GM21381 (cell line): ENCODE measurements around the gene FGD2.
A peak's percentile ranks its signal among the peaks of the same experiment; 100 is the strongest.

Experiments used
- ATAC-seq: cut with Tn5 transposase; IDR thresholded peaks from one replicate; pipeline ENCODE4 v1.9.1; 2021; ENCODE audit warnings: mild to moderate bottlenecking, moderate library complexity; ENCODE audit not compliant: unreplicated experiment

The FGD2 gene

DNA sequence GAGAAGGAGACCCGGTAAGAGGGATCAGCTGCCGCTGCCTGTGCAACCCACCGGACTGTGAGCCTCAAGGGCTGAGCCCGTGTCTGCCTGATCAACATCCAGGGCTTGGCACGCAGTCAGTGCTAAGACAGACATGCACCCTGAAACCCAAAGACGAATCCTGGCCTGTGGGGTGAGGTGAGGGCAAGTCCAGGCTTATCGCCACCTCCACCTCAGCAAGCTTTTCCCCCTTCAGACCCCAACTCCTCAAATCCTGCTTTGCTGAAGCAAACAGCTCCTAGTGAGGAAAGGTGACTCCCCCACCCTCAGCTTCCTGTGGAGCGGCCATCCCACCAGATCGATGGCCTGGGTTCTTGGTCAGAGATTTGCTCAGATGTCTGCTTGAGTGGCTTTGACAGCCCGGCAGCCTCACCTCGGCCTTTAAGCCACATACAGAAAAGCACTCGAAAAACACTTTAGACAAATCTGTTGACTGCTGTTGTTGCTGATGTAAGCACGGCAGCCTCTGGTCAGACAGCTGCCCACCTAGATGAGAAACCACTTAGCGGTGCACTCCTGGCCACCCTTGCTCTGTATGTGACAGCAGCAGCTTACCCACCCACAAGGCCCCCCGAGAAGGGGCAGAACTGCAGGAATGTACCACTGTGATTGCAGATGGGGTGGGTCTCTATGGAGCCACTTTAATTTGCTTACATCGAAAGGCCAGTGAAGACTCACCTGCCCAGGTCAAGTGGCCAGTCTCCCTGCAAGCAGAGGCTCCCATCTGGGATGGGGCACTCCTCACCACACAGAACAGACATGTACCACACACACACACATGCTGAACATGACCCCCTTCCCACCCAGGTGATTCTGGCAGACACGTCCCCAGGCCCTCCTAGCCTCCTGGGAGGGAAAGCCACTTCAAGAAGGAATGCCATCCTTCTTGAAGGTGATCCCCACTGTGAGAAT is 34.3 kb upstream of the FGD2 start:
- no peak for ATAC-seq

DNA sequence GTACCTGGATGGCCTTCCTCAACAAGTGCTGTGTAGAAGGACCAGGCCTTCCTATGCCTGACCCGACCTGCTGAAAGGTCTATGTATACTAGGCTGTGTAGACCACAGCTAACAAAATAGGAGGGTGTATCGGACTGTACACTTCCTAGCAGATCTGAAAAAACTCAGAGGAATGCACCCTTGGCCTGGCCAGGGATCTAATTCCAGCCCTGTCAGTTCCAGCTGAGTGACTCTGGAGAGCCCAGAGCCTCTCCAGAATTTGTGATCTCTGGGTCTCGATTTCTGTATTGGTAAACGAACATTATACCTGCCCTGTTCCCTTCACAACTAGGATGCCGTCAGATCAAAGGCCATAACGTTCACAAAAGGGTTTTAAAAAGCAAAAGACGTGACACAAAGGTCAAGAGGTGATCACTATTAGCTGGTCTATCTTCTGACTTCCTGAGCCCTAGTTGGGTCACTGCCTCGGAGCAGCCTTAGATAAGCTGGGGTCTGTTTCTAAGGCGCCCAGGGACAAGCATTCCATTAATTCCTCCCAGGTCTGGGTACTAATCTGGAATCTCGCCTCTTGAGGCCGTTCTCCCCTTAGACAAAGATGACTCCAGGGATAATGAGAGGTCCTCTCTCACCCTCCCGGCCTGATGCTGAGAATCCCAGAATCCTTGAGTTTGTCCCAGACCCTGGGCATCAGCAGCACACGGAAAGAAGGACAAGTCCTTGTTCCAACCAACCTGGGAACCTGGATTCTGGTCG is 33.4 kb upstream of the FGD2 start:
- no peak for ATAC-seq

DNA sequence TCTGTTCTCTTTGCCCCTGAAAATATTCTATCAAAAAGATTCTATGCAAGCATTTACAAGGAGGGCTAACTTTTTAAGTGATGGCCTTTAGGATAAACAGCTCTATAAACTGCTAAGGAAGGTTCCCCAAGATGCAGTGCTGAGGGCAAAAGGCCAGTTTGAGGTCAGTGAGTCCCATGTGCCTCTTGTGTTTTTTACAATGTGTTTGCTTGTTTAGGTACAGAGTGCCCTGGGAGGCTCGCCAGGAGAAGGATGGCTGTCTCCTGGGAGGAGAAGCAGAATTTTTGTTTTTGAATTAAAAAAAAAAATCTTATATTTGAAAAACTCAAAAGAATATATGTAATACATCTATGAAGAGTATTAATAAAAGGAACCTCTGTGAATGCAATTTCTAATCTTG is 32.3 kb upstream of the FGD2 start:
- no peak for ATAC-seq

DNA sequence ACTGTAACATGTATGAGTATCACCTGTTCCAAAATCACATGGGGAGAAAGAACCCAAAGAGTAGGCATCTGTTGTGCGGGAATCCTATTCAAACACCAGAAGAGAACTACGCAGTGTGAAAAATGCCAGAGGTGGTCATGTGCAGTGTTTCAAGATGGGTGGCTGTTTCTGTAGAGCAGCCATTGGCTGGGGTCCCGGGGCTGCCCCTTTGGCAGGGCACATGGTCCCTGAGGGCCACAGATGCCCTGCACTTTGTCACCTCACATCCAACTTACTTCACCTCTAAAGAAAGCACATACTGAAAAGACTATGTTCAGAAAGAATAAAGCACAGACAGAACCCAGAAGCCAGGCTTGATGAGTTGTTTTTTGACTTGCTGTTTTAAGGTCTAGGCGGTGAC is 31.8 kb upstream of the FGD2 start:
- no peak for ATAC-seq

DNA sequence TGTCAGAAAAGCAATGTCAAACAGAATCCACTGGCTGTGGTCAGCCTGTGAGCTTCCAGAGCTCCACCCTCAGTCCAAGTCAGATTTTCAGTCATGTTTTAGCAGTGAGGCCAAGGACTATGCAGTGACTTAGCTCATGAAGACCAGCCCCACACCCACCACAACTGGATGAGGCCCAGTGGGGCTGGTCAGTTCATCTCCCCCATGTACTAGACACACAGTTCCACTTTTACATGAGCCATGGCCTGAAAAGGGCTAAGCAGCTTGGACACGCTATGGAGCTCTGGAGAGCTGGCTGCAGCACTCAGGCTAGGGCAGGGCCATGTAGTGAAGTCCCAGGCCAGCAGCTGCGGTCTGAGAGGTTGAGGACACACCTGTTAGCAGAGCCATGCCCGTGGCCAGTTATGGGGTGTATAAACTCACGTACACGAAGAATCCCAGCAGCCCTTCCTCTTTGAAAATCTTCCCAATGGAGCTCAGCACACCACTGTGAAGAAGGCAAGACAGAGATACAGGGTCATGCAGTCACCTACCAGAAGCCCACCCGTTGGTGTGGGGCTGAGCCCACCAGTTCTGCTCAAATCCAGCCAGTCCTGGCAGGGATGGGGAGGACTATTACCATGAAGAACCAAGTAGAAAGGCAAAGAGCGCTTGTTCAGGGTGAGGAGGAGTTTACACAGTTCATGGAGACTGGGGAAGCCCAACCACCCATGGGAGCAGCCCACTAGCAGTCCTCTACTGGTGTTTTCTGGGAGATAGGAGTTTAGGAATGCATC is 30.0 kb upstream of the FGD2 start:
- ATAC-seq: no peak

DNA sequence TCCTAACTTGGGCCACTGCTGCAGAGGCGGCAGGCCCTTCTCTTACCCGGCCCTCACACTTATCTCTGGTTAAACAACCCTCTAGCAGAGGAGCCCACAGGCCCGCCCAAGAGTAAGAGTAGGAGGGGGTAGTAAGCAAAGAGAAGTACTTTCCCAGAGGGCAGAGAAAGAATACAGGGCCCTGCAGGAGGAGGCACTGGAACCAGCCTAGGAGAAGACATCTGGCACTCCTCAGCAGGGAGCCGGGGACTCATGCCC is 29.5 kb upstream of the FGD2 start:
- no peak for ATAC-seq

DNA sequence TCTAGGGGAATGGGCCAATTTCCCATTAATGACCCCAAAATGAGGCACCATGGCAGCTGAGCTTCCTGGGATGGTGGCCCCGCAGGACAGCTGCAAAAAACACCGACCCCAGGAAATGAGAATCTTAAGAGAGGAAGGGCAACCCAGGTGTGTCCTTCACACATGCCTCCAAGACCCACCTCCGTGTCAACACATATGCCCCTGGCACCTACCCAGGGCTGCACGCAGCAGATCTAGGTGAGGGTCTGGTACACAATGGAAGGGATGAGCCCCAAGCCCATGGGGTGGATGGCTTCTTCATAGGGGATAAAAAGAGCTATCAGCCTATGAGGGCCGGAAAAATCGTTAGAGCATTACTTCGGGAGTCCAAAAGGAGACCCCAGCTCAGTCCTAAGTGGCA is 28.9 kb upstream of the FGD2 start:
- ATAC-seq: no peak

DNA sequence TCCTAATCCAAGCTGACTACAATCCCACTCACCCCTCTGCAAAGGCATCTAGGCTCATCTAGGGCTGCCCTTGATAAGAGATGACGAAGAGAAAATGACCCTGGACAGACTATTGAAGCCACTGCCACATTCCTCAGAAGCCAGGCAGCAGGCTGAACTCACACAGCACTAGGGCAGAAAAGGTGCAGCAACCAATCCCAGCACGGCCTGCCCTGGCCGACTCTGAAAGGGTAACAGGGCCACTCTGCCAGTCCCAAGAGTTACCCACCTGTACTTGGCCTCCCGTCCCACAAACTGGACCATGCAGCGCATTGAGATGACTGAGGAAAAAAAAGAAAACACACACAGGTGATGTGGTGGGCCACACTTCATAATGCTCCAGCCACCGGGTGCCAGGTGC is 28.5 kb upstream of the FGD2 start:
- no peak for ATAC-seq

DNA sequence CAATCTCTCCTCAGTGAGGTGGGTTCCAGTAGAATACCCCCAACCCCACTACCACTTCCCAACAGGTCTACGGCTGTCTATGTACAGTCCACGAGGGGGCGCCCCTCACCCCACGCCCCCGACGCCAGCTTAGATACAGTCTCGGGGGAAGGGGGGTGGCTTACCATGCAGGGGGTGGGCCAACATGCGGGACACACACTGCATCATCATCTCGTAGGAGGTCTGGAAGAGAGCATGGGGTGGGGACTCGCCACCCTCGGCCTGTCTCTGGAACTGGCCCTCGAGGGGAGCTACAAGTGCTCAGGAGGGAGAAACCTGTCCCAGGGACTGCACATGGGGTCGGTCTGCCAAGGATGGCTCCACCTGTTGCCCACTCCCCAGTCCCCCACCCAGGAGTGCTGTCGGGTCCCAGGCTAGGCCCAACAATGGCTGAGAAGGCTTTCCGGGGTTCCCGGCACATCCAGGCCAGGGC is 27.9 kb upstream of the FGD2 start:
- ATAC-seq: no peak

DNA sequence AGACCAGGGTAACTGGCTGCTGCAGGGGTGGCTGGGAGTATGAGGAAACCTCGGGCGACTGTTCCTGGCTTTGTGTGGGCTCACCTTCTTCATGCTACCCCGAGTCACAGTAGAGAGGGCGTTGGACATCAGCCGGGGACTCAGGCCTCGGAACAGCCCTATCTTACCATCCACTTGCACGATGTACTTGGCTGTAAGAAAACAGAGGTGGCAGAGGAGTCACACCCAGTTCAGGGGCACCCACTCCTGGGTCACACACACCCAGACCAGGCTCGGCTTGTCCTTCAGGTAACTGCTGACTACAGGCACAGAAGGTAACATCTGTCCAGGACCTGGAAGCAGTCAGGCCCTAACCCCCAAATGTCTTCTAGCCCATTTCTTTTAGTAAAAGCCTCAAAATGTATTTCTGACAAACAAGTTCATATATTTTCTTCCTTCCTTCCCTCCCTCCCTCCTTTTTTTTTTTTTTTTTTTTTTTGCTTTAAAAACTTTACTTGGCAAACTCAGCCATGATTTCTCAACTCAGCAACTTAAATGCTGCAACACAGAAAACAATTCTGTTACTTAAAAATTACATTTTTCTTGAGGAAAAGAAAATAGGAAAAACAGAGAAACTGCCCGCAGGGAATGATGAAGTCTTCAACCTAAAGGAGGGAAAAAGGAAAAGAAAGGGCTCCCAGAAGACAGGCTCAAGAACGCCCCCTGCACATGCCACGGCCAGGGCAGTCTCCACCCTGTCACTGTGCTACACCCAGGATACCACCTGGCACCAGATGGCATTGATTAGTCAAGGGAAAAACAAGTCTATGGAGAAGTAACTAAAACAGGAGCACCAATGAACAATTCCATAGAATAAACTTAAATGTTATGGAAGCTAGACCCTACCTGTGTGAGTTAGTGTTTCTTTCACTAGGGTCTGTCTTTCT is 26.8 kb upstream of the FGD2 start:
- ATAC-seq: no peak

DNA sequence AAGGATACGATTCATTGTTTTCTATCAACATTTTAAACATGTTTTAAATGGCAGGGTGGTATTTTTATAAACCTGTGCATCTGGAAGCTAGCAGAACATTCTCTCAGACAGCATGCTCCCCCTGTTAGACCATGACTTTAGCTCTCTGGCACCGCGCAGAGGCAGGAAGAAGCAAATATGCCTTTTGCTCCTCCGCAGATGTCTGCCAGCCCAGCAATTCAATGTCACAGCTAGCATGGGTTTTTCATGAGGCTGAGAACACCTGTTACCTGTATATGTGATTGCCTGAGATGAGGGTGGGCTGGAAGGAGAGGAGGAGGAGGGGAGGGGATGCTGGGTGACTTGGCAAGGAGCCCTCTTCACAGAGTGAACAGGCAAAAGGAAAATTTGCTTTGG is 26.1 kb upstream of the FGD2 start:
- ATAC-seq: no peak

DNA sequence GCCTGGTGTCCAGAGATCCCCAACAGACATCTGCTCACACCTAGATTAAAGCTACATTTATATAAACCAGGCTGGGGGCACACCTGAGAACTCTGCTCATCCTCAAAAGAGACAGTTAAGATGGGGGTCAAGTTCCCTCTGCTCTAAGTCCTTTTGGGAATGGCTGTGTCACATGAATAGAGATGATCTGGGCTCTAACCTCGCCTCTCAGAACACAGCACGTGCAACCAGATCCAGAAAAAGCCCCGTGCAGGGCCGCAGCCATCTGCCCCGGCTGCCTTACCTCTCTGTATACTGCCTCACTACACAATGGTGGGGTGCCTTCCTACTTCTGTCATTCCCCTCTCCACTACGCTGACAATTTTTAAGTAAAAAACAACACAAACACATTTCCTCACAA is 25.3 kb upstream of the FGD2 start:
- no peak for ATAC-seq

DNA sequence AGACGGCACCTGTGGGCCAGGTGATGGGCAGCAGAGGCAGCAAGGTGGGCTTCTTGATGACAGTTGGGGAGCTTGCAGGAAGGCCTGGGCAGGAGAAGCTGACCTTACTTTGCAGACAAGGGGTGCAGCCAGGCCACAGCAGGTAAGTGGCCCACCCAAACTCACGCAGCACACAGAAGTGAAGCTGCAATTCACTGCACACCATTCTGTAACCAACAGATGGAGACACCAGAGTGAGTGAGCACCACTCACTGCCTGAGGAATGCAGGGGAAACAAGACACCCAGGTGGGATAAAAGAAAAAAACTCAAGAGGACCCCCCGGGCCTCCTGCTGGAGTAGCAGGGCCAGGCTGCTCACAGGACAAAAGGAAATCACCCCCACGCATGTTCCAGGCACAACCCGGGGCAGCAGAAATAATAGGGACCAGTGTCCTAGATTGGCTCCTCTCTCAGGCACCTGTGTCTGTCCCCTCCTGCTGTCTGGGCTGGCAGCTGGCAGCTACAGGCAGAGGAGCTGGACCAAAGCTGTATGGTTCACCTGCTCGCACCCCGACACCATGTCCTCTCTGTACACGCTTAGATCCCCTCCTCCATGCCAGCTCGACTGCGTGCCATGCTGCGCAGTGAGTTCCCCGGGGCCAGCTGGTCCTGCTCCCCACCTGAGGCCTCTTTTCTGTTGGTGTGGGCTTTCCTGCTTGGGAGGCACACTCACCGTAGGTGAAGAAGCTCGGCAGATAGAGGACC is 24.4 kb upstream of the FGD2 start:
- no peak for ATAC-seq

DNA sequence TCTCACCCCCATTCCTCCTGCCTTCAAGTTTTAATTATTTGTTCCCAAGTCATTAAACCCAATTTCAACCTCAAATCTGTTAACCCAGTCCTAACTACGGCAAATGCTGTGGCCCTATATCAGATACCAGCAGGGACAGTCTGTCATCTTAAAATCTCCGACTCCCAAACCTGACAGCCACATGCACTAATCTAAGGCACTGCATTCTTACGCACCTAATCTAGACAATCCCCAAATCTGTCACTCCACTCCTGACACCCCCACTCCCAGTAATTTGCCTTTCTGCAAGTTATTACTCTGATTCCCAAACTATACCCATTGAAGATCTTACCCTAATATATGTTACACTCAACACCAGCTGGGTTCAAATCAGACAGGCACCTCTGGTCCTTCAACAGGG is 21.9 kb upstream of the FGD2 start:
- no peak for ATAC-seq

DNA sequence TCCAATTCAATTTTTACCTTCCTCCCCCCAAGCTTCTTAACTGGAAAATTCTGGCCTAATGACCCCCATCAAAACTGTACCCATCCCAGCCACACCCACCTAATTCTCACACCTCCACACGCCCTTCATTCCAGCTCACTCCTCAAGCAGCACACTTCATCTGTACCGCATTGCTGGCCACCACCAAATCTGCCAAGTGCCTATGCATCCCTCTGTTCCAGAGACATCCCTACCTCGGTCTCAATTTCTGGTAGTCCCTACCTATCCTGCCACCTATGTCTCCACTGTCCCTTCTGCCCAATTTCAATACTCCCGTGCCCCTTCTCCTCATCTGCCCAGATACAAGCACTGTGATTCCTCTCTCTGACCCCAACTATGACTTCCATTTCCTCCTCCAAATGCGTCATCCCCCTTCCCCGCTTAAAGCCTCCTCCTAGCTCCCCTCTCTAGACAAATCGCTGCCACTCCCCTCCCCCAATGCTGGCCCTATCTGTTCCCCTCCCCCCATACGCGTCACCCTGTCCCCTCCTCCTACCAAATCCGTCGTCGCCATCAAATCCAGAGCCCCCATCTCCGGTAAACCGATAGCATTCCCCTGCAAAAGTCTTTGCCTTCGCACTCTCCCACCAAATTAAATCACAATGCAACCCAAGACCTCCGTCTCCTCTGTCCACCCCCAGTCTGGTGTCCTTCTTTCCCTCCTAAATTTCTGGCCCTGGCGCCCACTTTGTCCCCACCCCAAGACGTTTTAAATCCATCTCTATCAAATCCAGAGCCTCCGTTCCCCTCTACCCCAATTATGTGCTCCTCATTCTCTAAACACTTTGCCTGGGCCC is 20.7 kb upstream of the FGD2 start:
- no peak for ATAC-seq

DNA sequence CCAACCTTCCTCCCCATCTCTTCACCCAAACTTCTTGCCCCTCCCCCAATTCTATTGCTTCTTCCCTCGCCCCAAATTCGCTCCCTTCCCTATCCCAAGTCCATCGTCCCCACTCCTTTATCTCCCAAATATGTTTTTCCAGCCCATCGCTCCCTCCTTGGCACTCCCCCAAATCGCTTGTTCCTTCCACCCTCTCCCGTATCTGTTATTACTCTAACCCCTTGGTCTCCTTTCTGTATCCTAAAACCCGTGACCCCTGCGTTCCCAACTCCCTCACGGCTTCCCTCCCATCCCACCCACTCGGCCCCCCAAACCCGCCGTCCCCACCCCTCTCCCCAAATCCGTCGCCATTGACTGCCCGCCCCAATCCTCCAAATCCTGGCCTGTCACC is 20.0 kb upstream of the FGD2 start:
- ATAC-seq: no peak

DNA sequence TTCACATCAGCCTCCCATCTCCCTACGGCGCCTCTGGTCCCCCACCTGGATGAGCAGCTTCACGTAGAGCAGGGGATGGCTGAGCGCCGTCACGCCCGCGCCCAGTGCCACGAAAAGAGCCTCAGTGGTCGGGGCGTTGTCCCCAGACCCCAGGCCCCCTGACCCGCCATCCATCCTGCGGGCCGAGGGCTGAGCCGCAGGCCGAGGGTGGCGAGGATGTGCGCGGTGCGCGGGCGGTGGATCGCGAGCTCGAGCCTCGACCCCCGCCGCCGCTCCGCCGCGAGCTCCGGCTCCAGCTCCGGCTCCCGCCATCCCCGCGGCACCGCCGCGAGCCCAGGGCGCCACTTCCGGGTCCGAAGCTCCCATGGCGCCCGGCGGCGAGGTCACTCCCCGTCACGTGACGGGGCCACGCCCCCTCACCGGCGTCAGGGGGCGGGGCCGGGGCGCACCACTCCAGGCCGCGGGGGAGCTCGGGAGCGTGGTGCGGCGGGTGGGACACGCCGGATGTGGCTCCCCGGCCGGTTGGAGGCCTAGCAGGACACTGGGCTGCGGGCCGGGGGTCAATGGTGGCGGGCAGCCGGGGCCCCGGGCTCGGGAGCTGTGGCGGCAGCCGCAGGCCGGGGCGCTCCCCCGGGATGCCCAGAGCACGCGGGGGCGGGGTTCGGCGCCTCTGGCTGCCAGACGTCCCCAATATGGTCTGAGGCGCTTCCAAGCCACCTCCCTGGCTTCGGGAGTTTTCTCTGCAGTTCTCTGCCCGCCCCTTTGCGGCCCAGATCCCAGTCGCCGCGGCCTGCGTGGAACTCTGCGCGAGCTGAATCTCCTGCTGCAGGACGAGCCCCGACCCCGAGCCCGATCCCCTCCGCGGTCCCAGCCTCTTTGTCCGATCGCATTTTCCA is 19.4 kb upstream of the FGD2 start, which contains the start of gene MTCH1:
Gene MTCH1, minus strand, starts transcription at position 389 of the 896 bp plus-strand sequence. Its CDS starts 23 bp downstream, at position 366.
- peak; percentile 84 for ATAC-seq

DNA sequence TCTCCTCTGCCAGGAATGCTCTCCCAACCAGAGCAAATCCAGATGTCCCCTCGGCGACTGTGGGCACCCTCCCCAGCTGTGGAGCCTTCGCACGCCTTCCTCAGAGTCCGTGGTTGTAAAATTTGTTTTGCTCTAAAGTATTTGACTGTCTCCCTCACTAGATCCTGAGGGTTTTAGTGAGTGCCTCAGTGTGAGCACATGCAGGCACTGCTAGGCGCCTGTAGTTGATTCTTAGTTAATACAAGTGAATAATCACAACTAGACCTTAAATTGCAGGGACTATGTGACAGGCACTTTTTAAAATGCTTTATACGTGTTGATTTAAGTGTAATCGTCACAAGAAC is 18.8 kb upstream of the FGD2 start:
- ATAC-seq: no peak
